GM18868 (cell line): ENCODE data around the gene TMEM176B.
"Not testable (repeated sequence)": the region's sequence is repeated elsewhere in the genome, so short reads cannot be mapped to it uniquely, and the experiment has no call there.

ENCODE experiments used
- ATAC-seq: cut with Tn5 transposase; IDR thresholded peaks from one replicate; pipeline ENCODE4 v1.9.1; 2021; ENCODE audit warnings: mild to moderate bottlenecking, moderate library complexity; ENCODE audit not compliant: unreplicated experiment

TMEM176B gene

DNA sequence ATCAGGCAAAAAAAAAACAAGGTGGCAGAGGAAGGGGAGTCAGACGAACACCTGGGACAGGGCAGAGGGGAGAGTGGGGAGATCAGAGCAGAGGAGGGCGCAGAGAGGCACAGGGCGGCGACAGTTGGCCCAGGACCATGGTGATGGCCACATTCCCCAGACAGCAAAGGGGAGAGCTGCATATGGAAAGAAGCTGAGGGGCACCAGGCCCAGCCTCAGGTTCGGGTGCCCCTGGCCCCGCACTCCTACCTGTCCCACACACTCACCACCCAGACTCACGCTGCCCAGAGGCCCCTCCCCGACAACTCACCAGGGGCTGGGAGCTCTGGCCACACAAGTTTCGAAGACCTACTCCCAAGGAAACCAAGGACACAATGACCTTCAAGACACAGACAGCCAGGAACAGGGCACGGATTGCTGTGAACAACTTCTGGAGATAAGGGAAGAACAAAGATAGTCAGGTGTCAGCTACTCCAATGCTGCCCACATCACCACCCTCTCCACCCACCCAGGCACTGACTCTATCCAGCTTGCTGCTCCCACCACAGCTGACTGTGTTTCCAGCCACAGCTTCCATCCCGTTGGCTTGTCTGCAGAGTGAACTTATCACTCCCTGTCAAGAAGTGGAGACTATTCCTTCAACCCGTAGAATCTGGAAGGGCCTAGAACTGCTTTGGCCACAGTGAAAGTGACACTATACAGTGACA lies 8.3 kb downstream of the TMEM176B start:
- no peak for ATAC-seq

DNA sequence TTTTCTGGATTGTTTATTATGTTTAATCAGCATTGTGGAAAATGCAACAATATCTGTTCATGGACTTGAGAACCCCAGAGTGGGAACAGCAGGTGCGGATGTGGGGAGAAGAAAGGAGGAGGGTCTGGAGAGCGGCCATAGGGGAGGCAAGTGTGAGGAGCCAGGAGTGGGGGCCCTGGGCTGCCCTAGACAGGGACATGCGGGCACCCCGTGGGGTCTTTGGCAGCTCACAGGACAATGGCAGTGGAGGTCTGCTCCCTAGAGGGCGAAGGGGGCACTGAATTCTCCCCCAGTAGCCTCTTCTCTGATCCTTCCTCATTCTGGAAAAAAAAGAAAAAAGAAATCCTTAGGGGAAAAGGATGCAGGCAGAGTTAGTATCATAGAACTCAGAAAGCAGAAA lies 8.9 kb downstream of the TMEM176B start:
- ATAC-seq: no peak

- no peak for ATAC-seq
Measured at GRCh38 chr7:150790416-150791075, 9.6 kb downstream of the TMEM176B start.

DNA sequence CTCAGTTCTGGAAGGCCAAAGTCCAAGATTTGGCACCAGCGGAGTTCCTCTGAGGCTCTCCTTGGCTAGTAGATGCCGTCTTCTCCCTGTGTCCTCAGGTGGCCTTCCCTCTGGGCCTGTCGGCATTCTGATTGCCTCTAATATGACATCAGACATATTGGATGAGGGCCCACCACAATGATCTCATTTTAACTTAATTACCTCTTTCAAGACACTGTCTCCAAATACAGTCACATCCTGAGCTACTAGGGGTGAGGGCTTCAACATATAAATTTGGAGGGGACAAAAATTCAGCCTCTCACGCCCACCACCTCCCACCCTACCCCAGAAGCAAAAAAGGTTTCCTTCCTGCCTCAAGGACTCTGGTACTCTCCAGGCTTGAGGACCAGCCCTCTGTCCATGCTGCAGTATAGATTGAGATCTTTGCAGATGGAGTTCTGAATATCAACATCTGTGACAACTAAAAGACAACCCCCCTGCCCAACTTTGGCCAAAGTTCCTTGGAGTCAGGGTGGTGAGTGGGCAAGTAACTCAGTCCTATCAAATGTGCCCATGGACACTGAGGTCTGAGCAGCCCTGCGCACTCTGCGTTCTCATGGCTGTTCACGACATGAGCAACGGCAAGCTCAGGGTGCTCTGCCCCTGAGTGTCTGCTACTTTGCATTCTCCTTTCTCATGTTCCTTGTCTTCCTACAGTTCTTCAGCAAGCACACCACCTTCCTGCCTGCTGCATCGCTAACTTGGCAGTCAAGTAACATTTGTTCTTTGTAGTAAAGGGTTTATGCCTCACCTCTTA lies 11.5 kb downstream of the TMEM176B start:
- ATAC-seq: no peak

DNA sequence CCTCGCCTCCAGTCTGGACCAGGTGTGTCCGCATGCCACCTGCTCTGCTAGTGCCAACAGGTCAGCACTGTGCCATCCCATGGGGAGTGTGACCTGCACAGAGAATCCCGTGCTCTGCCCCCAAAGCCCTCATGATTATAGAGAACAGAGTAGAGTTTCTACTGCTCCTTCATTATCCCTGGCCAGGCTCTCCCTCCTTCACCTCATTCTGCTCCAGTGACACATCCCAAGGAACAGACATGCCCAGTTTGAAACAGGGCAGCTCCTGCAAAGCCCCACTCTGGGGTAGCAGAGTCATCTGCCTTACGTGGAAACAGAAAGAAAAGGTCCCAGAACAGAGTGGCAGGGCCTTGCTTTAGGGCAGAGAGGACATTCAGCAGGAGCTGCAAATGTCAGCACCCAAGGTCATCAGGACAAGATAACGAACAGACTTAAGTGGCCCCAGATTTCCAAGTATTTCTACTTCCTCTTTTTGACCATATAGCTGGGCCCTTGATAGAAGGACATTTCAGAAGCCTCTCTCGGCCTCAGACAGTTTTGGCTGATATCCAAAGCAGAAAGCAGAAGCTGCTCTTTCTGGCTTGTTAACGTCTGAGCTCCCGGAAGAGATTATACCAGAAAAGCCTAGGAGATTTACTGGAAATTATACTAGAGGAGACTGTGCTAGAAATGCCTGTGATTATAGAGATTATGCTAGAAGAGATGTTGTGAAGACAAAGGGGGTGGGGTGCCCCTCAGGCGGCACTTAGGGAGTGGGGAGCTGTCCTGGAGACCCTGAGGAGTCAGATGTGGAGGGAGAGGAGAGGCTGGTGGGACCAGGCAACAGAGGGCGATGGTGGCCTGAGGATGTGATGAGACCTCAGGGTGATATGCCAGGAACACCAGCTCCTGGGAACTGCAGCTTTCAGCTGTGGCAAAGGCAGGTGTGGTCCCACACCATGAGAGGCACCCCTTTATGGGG lies 12.6 kb downstream of the TMEM176B start:
- ATAC-seq: peak; percentile 60

DNA sequence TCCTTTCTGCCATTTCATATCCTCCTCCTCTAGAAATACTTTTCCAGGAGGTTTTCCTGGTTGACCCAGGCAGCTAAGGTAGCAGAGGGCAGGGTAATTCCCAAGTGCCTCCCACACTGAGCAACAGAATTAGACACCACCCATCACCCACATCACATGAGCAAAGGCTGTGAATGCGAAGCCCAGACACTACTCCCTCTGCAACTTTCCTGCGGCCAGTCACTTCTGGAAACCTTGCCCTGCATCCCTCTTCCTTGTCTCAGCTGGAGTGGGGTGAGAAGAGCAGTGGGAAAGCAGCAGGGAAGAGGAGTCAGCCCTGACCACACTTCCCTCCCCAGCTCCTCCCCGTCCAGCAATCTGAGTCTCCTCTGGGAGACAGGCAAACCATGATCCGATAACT lies 15.2 kb downstream of the TMEM176B start:
- no peak for ATAC-seq

GRCh38 chr7:150784120-150784736 lies 15.9 kb downstream of the TMEM176B start:
- ATAC-seq: no peak

DNA sequence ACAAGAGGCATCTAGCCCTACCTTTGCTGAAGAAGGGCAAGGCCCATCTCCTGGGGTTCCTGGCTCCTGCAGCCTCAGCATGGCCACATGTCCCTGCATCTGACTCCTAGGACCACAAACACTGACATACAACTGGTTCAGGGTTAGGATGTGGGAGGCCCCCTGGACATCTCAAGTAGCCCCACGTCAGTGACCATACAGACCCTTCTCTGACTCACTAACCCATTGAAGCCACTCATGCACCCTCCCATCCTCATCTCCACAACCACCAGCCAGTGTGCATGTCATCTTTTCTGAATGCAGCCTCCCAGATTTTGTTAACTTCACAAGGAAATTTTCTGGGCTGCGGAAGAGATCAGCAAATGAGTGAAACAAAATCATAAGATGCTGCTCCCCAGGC lies 18.2 kb downstream of the TMEM176B start:
- no peak for ATAC-seq

GRCh38 chr7:150781103-150781502 lies 19.1 kb downstream of the TMEM176B start:
- no peak for ATAC-seq

DNA sequence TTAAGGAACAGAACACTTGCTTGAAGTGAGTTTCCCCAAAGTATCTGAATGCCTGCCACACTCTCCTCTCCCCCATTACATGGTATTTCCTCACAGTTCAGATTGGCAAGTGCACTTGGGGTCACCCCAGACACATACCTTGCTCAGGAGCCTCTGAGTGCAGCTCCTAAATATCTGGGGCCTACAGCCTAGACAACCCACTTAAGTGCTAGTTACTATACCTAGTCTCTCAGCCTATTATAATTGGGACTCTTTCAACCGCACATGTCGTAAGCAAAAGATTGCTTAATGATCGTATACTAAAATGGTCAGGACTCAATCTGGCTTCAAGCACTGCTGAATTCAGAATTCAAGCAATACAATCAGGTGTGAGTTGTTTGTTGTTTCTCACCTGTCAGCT lies 19.9 kb downstream of the TMEM176B start:
- ATAC-seq: no peak

DNA sequence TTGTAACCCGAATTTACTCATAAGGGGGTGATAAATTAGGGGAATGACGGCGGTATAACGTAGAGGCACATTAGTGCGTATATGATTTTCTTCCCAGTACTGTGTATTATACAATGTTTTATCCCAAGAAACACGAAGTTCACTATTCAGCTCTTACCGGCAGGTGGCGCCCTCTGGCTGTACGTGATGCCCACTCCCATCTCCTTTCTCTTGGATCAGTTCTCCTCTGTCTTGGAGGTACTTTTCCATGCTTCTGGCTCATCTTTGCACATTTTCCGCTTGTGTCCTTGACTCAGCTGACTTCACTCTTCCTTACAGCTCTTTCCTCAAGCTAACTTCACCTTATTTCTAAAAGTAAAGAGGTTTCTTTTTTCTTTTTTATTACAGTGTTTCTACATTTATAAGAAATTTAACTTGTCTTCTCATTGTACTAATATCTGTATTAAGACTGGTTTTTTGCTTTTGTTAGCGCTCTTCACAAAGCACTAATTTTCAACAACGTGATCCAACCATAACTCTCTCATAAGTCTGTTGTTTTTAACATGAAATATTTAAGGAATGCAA lies 21.3 kb downstream of the TMEM176B start:
- ATAC-seq: no peak

DNA sequence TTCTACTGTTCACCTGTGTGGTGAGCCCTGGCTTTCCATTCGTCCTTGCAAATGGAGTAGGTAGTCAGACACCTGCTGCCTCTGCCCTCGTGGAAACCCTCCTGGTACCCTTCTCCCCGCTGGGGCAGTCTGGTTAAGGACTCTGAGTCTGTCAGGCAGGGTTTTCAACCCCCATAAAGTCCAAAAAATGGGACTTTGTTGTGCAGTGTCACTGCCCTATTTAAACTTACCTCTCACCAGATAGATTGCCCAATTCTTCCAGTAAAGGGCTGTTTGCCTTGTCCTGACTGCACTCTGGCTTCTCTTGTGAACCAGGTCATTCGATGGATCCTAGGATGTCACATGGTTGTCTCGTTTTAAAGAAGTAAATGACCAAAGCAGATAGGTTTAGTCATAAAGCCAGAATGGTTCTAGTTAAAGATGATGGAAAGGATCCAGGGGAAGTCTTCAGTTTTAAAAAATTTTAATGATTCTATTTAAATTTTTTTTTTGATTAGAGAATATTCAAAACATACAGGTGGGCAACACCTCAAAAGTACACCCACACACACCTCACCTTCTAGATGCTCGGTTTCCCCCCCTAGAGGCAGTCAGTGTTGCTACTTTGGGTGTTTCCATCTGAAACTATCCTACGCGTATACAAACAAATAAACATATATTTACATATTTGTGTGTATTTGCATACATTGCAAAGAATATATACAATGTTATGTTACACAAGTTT lies 22.0 kb downstream of the TMEM176B start:
- ATAC-seq: no peak

GRCh38 chr7:150774131-150774530 lies 26.0 kb downstream of the TMEM176B start:
- ATAC-seq: not testable (repeated sequence)

- no peak for ATAC-seq
Measured at GRCh38 chr7:150769768-150770167, 30.4 kb downstream of the TMEM176B start.

- no peak for ATAC-seq
Measured at GRCh38 chr7:150766334-150766709, 33.8 kb downstream of the TMEM176B start.

- no peak for ATAC-seq
Measured at GRCh38 chr7:150759479-150759878, 40.7 kb downstream of the TMEM176B start.

DNA sequence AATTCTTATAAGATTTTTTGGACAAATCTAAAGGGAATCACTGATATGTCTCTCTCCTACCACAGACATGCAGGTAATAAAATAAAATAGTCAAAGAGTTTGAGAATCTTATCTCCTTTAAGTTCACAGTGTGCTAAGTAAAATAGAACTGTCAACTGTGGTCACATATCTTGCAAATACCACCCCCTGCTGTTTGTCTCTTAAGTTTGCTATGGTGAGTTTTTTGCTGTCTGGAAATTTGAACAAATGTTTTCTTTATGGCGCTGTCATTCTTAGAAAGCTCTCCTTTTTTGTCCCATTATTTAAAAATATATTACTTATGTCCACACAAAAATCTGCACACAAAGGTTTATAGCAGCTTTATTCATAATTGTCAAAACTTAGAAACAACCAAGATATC lies 43.3 kb downstream of the TMEM176B start:
- no peak for ATAC-seq

DNA sequence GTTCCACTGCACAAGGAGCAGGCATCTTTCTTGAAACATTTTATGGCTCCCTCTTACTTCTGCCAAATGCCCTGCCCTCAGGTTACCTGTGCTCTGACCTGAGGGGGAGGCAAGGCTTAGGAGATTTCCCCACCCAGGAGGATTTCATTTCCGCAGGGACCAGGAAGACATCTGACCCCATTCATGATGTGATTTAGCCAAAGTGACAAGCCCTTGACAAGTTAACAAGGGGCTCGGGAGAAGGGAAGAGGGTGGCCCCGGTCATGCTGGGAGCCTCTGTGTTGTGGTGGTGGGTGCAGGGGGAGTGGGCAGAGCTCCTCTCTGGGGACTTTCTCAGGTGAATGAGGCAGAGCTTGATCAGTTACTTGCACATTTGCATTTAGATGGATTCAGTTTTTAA lies 44.0 kb downstream of the TMEM176B start:
- ATAC-seq: no peak

DNA sequence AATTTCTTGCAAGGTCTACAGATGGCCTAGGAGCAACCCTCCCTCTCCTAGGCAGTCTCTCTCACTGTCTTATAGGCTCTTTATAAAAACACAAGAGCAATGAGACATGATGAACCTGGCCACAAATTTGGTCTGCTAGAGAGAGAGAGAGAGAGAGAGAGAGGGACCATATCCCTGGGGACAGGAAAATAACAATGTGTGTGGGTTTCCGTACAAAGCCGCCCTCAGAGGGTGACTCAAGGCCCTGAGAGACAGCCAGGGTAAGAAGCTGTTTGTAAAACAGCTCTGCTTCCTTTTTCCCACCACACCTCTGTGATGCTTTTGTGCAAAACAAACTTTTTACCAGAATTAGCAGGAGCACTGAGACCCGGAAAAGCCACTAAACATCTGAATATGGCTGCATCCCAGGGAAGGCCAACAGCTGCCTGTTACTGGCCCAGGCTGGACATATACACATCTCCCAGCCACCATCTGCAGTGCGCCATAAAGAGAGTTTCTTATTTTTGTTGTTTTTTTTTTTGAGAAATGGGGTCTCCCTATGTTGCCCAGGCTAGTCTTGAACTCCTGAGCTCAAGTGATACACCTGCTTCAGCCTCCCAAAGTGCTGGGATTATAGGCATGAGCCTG lies 44.6 kb downstream of the TMEM176B start:
- peak; percentile 63 for ATAC-seq
